ENCODE data around the gene TGFBI.

Gene TGFBI

DNA sequence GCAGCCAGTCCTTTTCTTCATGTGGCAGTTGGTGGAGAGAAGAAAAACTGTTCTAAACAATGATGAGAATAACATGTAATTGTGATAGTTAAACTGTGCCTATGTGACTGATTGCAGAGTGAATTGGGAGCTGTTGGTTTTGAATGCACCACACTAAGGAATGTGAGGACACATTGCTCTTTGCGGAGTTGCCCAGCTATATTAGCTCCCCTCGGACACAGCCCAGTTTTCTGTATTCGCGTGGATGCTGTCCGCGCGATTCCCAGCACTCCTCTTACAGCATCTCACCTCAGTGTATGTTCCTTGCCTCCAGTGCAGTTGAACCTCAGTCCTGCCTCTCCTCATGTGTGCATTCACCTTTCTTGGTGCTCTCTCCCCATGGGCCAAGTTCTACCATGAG is 32.2 kb downstream of the TGFBI start:
- DNase-seq (ENCODE audit: extremely low read depth, low read depth) = no peak
- TF ChIP-seq, protein P1, sequence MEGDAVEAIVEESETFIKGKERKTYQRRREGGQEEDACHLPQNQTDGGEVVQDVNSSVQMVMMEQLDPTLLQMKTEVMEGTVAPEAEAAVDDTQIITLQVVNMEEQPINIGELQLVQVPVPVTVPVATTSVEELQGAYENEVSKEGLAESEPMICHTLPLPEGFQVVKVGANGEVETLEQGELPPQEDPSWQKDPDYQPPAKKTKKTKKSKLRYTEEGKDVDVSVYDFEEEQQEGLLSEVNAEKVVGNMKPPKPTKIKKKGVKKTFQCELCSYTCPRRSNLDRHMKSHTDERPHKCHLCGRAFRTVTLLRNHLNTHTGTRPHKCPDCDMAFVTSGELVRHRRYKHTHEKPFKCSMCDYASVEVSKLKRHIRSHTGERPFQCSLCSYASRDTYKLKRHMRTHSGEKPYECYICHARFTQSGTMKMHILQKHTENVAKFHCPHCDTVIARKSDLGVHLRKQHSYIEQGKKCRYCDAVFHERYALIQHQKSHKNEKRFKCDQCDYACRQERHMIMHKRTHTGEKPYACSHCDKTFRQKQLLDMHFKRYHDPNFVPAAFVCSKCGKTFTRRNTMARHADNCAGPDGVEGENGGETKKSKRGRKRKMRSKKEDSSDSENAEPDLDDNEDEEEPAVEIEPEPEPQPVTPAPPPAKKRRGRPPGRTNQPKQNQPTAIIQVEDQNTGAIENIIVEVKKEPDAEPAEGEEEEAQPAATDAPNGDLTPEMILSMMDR (IDR thresholded peaks at IDR 0.05; ENCODE audit: low read depth, low read length, missing control alignments) = no peak
- H3K4me3 ChIP-seq (replicated peaks; ENCODE audit: low read depth, low read length) = no peak overlapping the region

DNA sequence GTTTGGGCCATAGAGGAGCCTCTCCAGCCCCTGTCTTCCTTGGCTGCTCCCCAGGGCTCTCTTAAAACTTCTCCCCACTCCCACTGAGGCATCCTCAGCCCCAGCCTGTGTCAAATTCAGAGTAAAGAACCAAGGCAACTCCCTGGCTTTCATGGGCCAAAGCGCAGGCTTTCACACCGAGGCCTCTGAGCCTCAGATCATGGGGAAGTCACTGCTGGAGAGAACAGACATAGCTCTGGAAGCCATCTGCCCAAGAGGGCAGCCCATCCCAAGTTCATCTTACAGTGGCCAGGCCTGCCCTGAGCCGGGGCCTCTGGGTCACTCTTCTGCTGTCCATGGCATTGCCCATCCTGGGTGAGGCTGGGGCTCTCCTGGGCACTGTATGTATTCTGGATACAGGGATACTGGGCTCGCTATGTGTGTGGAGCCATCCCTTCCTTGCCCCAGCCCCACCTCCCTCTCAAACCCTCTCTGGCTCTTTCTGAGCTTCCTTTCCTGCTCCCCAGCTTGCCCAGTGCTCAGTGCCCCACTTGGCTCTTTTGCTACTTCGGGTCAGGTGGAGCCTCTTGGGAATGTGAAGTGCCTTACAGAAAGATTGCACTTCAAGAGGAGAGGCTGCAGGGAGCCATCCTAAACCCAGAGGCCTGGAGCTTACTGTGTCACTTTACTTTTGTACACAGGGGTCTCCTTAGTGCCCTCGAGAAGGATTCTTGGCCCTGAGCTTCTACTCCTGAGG is 33.0 kb downstream of the TGFBI start:
- TF ChIP-seq, protein P1 (IDR thresholded peaks at IDR 0.05; ENCODE audit: low read depth, low read length, missing control alignments) = no peak
- H3K4me3 ChIP-seq (replicated peaks; ENCODE audit: low read depth, low read length) = no peak overlapping the region
- no peak for DNase-seq (ENCODE audit: extremely low read depth, low read depth)

DNA sequence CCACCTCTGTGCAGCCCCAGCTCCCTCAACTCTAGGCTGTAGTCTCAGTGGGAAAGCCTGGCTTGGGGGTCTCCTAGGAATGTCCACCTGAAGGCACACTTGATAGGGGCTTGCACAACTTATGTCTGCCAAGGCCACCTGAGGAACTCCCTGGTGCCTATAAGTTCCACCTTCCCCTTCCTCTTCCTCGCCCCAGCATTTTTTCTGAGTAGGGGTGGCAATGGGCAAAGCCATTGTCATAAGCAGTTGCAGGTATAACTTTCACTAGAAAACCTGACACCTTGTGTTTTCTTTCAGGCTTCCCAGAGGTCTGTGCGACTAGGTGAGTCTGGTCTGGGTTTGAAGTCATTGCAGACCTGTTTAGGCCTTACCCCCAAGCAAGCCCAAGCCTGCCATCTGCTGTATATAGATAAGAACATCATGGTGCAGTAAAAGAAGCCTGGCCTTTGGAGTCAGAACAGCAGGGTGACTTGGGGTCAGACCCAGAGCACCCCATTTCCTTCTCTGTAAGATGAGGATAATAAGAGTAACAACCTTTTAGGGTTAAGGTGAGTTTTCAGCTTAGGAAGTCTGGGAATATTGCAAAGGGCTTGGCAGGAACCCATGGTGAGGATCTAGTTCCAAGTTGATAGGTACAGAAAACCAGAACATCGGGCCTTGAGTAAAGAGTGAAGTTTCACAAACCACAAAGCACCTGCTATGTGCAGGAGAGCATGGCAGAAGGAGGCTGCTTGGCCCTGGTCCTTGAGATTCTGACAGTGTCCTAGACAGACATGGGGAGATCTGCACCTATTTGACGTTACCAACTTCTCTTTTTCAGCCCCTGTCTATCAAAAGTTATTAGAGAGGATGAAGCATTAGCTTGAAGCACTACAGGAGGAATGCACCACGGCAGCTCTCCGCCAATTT is 33.8 kb downstream of the TGFBI start:
- no peak overlapping the region for H3K4me3 ChIP-seq (replicated peaks; ENCODE audit: low read depth, low read length)
- TF ChIP-seq, protein P1 (IDR thresholded peaks at IDR 0.05; ENCODE audit: low read depth, low read length, missing control alignments) = peak; percentile 61
- DNase-seq (ENCODE audit: extremely low read depth, low read depth) = no peak

DNA sequence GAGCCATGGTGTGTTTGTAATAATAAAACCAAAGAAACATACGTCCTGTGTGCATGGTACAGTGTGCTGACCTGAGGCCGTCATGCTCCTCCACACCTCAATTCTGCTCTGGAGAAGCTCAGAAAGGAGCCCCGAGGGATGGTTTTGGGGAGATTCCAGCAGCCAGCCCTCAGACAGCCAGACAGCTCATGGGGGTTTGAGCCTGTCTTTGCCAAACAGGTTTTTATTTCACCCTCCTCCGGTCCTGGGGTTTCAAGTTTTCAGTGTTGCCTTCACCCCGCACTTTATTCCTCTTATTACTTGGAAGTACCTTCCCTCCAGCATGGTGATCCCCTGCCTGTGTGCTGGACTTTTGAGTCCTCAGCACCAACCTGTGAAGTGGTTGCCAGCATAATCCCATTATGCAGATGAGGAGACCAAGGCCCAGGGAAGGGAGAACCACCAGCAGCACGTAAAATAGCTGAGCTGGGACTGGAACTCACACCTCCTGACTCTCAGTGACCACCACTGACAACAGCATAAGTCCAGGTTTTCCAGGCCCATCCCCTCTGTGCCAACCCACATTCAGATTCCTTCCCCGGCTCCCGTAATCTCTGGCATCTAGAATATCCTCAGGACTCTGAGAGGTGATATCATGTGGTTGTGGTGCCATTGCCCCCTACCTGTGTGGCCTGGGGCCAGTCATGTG is 35.1 kb downstream of the TGFBI start:
- no peak for DNase-seq (ENCODE audit: extremely low read depth, low read depth)
- H3K4me3 ChIP-seq (replicated peaks; ENCODE audit: low read depth, low read length) = no peak overlapping the region
- TF ChIP-seq, protein P1 (IDR thresholded peaks at IDR 0.05; ENCODE audit: low read depth, low read length, missing control alignments) = no peak

DNA sequence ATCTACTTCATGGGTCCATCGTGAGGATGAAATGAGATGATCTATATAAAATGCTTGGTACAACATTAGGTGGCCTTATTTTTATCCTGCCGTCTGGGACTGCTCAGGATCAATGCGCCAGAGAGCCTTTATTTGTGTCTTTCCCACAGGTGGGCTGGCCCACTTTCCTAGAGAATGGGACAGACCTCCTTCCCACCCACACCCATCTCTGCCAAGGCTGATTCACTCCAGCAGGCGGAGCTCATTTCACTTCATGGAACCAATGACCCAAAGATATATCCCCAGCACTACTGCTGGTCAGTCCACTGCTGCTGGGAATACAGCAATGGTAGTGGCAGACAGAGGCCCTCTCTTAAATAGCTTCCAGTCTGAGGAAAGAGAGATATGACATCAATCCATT is 35.7 kb downstream of the TGFBI start:
- DNase-seq (ENCODE audit: extremely low read depth, low read depth) = no peak
- TF ChIP-seq, protein P1 (IDR thresholded peaks at IDR 0.05; ENCODE audit: low read depth, low read length, missing control alignments) = peak; percentile 25
- H3K4me3 ChIP-seq (replicated peaks; ENCODE audit: low read depth, low read length) = no peak overlapping the region

DNA sequence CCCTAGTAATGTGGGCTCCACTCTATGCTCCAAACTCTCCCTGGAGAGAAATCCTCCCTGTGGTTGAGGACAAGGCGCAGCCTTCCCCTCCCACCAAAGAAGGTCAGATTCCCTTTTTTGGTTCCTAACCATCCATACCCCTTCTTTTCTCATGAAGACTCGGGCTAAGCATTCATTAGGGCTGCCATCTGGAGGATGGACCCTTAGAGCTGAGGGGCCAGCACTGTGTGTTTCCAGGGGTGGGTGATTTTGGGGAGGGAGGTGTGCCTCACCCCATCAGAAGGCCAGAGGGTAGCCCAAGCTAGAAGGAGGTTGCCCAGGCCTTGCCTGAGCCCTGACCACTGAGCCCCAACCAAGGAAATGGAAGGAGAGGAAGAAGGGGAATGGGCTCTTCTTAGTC is 36.8 kb downstream of the TGFBI start:
- no peak overlapping the region for H3K4me3 ChIP-seq (replicated peaks; ENCODE audit: low read depth, low read length)
- TF ChIP-seq, protein P1 (IDR thresholded peaks at IDR 0.05; ENCODE audit: low read depth, low read length, missing control alignments) = no peak
- no peak for DNase-seq (ENCODE audit: extremely low read depth, low read depth)

Measured in HFF-Myc (cell line).